ENCODE results near the gene RDM1. TPM values are rescaled to one million over a fixed set of nuclear protein-coding genes. Genes with fewer than 3 reads are reported as not detected.

Gene RDM1
- total RNA-seq, 1 experiment from 2014 or later: 5.5 TPM

DNA sequence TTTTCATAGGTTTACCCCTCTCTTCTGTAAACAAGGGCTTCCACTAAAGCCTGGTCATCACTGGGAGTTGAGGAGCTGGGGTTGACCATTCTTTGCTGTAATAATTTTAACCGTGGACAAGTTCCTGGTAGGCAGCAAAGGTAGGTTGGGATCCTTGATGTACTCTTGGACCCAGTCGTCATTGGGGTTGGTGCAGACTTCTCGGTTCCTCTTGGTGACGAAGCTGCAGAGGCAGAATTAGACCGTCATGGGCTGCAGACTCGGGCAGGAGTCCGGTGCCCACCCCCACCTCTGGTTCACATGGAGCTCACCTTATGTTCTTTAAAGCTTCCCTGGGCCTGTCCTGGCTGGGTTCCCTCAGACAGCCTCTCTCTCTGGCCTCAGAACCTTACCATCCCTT lies 46.9 kb upstream of the RDM1 start:
- intact Hi-C loops (cut with micrococcal nuclease; ENCODE audit: unreplicated experiment) (loop anchor here (2.0 kb wide), 1 partner anchor 95 kb away; no protein-coding TSS in a partner anchor), in situ Hi-C loops (cut with HindIII; ENCODE audit: low pct_unique_long_range_greater_than_20kb, low sequenced_read_pairs) (no loop called here)
- ChIA-PET POLR2A (no interaction called here), CTCF (interaction anchor here (1.4 kb wide), 1 partner anchor 95 kb away, joined by 4 read pairs; no protein-coding TSS in a partner anchor)
- Histone ChIP-seq H3K4me3 (ENCODE audit: low read depth in 2 of 2, low read length in 2 of 2) (no peak overlapping the region), H3K36me3 (ENCODE audit: control insufficient read depth, insufficient read depth, low read length) (no peaks in the 10 kb centered on the region), H3K27ac (ENCODE audit: low read length) (no peak overlapping the region), H3K9me3 (ENCODE audit: control insufficient read depth, insufficient read depth, low read depth, low read length) (no peaks in the 10 kb centered on the region), H3K4me1 (ENCODE audit: control insufficient read depth, insufficient read depth, low read length) (0 out of 2 replicates have a peak, but pooled peaks cover 5% of the 10 kb centered on the region), H3K27me3 (ENCODE audit: control insufficient read depth, insufficient read depth, low read length) (no peaks in the 10 kb centered on the region; the same call in 1 of the 2 replicates)
- no TSS peak for BruUV-seq (replicated peaks)
- TF ChIP-seq POLR2AphosphoS5 (IDR thresholded peaks at IDR 0.05; ENCODE audit: low read depth, low read length) (no peak), TCF7L2 (IDR thresholded peaks at IDR 0.05; ENCODE audit: low read depth, low read length) (no peak)
- TF ChIP-seq, protein P1, sequence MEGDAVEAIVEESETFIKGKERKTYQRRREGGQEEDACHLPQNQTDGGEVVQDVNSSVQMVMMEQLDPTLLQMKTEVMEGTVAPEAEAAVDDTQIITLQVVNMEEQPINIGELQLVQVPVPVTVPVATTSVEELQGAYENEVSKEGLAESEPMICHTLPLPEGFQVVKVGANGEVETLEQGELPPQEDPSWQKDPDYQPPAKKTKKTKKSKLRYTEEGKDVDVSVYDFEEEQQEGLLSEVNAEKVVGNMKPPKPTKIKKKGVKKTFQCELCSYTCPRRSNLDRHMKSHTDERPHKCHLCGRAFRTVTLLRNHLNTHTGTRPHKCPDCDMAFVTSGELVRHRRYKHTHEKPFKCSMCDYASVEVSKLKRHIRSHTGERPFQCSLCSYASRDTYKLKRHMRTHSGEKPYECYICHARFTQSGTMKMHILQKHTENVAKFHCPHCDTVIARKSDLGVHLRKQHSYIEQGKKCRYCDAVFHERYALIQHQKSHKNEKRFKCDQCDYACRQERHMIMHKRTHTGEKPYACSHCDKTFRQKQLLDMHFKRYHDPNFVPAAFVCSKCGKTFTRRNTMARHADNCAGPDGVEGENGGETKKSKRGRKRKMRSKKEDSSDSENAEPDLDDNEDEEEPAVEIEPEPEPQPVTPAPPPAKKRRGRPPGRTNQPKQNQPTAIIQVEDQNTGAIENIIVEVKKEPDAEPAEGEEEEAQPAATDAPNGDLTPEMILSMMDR (IDR thresholded peaks at IDR 0.05): no peak
- DNase-seq (ENCODE audit: low read depth, low spot score) (no peak), ATAC-seq (no peak)

DNA sequence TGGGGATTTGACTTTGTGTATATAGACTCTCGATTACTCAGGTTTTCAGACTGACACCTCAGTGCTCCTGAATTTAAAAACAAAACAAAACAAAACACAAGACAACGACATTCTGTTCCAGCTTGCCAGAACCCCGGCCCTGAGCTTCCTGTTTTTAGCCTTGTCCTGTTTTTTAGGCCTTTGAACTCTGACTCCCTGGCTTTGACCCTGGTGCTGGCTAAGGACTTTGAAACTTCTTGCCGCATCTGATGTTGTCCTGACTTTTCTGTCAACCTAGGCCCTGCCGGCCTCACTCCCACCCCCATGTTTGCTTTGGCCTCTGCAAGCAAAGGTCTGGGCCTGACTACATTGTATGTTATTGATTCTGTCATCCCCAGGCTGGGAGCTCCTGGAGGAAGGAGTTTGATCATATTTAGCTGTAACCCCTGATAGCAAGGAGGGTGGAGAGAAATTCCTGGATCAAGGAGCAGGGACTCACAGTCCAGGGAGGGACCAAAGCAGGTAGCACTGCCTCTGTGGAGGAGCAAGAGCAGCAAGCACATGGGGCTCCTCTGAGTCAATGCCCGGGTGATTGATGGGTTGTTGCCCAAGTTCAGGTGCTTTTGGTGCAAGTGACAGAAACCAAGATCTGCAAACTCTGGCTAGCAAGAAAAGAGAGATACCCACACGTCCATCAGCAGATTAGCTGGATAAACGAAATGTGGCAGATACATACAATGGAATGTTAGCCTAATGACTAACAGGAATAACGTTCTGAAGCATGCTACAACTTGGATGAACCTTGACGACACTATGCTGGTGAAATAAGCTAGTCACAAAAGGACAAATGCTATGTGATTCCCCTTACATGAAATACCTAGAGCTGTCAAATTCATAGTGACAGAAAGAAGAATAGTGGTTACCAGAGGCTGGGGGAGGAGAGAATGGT lies 43.0 kb upstream of the RDM1 start:
- CTCF ChIA-PET: interaction anchor here (0.6 to 0.7 kb wide), 2 partner anchors 174 to 1554 kb away, joined by 3 to 7 read pairs; no protein-coding TSS in a partner anchor
- in situ Hi-C loops (cut with HindIII; ENCODE audit: low pct_unique_long_range_greater_than_20kb, low sequenced_read_pairs) (no loop called here), intact Hi-C loops (cut with micrococcal nuclease; ENCODE audit: unreplicated experiment) (no loop called here)
- no TSS peak for BruUV-seq (replicated peaks)
- TF ChIP-seq SIN3A (IDR thresholded peaks at IDR 0.05; ENCODE audit: borderline replicate concordance, insufficient read depth, low read depth, low read length) (no peak), TCF7L2 (IDR thresholded peaks at IDR 0.05; ENCODE audit: low read depth, low read length) (no peak), REST (IDR thresholded peaks at IDR 0.05; ENCODE audit: insufficient read depth in 1 of 2, low read depth in 2 of 2, low read length in 1 of 2) (no peak), POLR2AphosphoS5 (IDR thresholded peaks at IDR 0.05; ENCODE audit: low read depth, low read length) (no peak)
- TF ChIP-seq, protein P1 (IDR thresholded peaks at IDR 0.05): no peak
- no peaks in the 10 kb centered on the region for H3K36me3 ChIP-seq (ENCODE audit: control insufficient read depth, insufficient read depth, low read length)
- no peaks in the 10 kb centered on the region for H3K27me3 ChIP-seq (ENCODE audit: control insufficient read depth, insufficient read depth, low read length)
- no peak for DNase-seq (ENCODE audit: low read depth, low spot score)
- H3K4me3 ChIP-seq (ENCODE audit: low read depth in 2 of 2, low read length in 2 of 2): no peak overlapping the region
- POLR2A ChIA-PET: no interaction called here
- ATAC-seq: no peak
- peaks cover 5% of the 10 kb centered on the region; the same call in 1 of the 2 replicates for H3K4me1 ChIP-seq (ENCODE audit: control insufficient read depth, insufficient read depth, low read length)
- no peaks in the 10 kb centered on the region for H3K9me3 ChIP-seq (ENCODE audit: control insufficient read depth, insufficient read depth, low read depth, low read length)
- H3K27ac ChIP-seq (ENCODE audit: low read length): no peak overlapping the region
